ENCODE results near the gene COBL.

The COBL gene

GRCh38 chr7:51274955-51275354 lies 41.7 kb downstream of the COBL start:
- no peak for DNase-seq

GRCh38 chr7:51274001-51274400 lies 42.6 kb downstream of the COBL start:
- no peak for DNase-seq

- DNase-seq: no peak
These were observed 43.2 kb downstream of the COBL start for GRCh38 chr7:51273360-51273759.

- no peak for DNase-seq
These were observed 45.6 kb downstream of the COBL start for GRCh38 chr7:51270965-51271364.

GRCh38 chr7:51269911-51270310 lies 46.7 kb downstream of the COBL start:
- no peak for DNase-seq

GRCh38 chr7:51269321-51269720 lies 47.3 kb downstream of the COBL start:
- no peak for DNase-seq

GRCh38 chr7:51268859-51269258 lies 47.8 kb downstream of the COBL start:
- no peak for DNase-seq

- DNase-seq: peak; percentile 14
These were observed 49.4 kb downstream of the COBL start for GRCh38 chr7:51267169-51267568.

- peak; percentile 94 for DNase-seq
These were observed 51.3 kb downstream of the COBL start for GRCh38 chr7:51265066-51265907.

- DNase-seq: peak; percentile 94
These were observed 52.8 kb downstream of the COBL start for GRCh38 chr7:51263631-51264484.

- DNase-seq: no peak
These were observed 53.6 kb downstream of the COBL start for GRCh38 chr7:51262796-51263531.

- DNase-seq: no peak
These were observed 54.4 kb downstream of the COBL start for GRCh38 chr7:51261950-51262795.

- DNase-seq: no peak
These were observed 55.3 kb downstream of the COBL start for GRCh38 chr7:51261117-51261835.

- DNase-seq: no peak
These were observed 56.1 kb downstream of the COBL start for GRCh38 chr7:51260516-51260915.

- DNase-seq: no peak
These were observed 56.8 kb downstream of the COBL start for GRCh38 chr7:51259766-51260165.

- no peak for DNase-seq
These were observed 59.7 kb downstream of the COBL start for GRCh38 chr7:51256916-51257315.

GRCh38 chr7:51256209-51256781 lies 60.3 kb downstream of the COBL start:
- DNase-seq: no peak

GRCh38 chr7:51255536-51256208 lies 60.9 kb downstream of the COBL start:
- DNase-seq: no peak

GRCh38 chr7:51255036-51255435 lies 61.6 kb downstream of the COBL start:
- DNase-seq: no peak

- peak; percentile 63 for DNase-seq
These were observed 63.5 kb downstream of the COBL start for GRCh38 chr7:51253157-51253556.

- peak; percentile 46 for DNase-seq
These were observed 65.3 kb downstream of the COBL start for GRCh38 chr7:51251290-51251689.
